Erythroblast (primary cell): ENCODE measurements around the gene PXYLP1.

Source experiments
- GATA1 ChIP-seq: IDR thresholded peaks from 2 replicates; pipeline ENCODE4 v1.6.1; 2011; ENCODE audit warnings: low read depth, mild to moderate bottlenecking, control low read depth, low read length, moderate library complexity
- POLR2A ChIP-seq: IDR thresholded peaks from 2 replicates; pipeline ENCODE4 v1.6.1; 2011; ENCODE audit warnings: mild to moderate bottlenecking, low read length

DNA sequence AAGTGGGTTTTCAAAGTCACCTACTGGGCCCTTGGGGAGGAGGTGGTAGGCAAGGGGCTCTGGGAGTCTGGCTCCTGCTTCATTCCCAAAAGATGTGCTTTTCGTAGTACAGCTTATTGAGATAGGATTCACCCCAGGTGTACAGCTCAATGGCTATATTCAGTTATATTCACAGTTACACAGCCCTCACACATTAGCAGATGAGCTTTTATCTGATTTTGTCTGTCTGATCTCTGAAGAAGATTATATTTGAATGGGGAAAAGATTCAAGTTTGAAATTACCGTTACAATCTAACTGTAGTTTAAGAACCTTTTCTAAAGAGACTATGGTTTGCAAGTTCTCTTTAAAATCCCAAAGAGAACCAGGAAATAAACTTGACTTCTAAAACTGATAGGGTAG, 27.3 kb downstream of the PXYLP1 start:
- TF ChIP-seq POLR2A (no peak), GATA1 (no peak)
